ENCODE results near the gene RHOXF2.
"Not testable (repeated sequence)": the region's sequence is repeated elsewhere in the genome, so short reads cannot be mapped to it uniquely, and the experiment has no call there.

DNA sequence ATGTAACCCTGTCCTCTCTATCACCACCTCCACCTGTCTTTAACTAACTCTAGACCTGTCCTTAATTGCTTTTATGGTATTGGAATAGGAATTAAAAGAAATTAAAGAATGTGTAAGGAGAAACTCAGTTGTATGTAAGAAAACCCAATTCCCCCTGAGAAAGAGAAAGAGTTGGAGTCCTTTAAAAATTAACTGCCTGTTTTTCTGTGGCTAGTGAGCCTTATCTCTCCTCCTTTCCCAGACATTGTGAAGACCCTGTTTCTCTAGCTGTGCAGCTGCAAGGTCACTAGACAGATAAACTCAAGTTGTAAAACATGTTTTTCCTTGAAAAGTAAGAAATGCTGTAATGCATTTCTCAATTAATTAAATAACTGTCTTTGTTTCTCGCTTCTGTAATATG is 12.1 kb upstream of the RHOXF2 start:
- TF ChIP-seq, protein P1, sequence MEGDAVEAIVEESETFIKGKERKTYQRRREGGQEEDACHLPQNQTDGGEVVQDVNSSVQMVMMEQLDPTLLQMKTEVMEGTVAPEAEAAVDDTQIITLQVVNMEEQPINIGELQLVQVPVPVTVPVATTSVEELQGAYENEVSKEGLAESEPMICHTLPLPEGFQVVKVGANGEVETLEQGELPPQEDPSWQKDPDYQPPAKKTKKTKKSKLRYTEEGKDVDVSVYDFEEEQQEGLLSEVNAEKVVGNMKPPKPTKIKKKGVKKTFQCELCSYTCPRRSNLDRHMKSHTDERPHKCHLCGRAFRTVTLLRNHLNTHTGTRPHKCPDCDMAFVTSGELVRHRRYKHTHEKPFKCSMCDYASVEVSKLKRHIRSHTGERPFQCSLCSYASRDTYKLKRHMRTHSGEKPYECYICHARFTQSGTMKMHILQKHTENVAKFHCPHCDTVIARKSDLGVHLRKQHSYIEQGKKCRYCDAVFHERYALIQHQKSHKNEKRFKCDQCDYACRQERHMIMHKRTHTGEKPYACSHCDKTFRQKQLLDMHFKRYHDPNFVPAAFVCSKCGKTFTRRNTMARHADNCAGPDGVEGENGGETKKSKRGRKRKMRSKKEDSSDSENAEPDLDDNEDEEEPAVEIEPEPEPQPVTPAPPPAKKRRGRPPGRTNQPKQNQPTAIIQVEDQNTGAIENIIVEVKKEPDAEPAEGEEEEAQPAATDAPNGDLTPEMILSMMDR (conservative IDR thresholded peaks at IDR 0.05; ENCODE audit: low read length): not testable (repeated sequence)
- TF ChIP-seq EZH2phosphoT487 (IDR thresholded peaks at IDR 0.05; ENCODE audit: borderline replicate concordance): not testable (repeated sequence)

Measured in Loucy (cell line).